K562 (cell line): ENCODE measurements around the gene MYO1E. TPM values are rescaled to one million over a fixed set of nuclear protein-coding genes. Genes with fewer than 3 reads are reported as not detected.

Experiments used
- ATAC-seq: fragments of 200-7000 bp; cut with Tn5 transposase; 3 replicates; pipeline ENCODE4 v1.9.1; 2020; ENCODE audit warnings: moderate library complexity
- BruUV-seq: library from RNA; stranded (reverse); fragments of 400-500 nt; replicated peaks from 2 replicates; lab custom pipeline; 2021; lab: Mats Ljungman, UMichigan
- CTCF ChIA-PET: fragments of 300-600 bp; formaldehyde crosslinking; extraction: SDS; loops from one replicate; lab custom pipeline; 2021; ENCODE audit warnings: low intra/inter-chr PET ratio; lab: Yijun Ruan, JAX
- POLR2A ChIA-PET: fragments of 300-600, 350-650 bp; sonication (Branson Sonifier 250); formaldehyde crosslinking; extraction: SDS; loops from one replicate; lab custom pipeline; 2021; ENCODE audit warnings: antibody characterized with exemption, inconsistent platforms; lab: Yijun Ruan, JAX
- DNase-seq, 4 experiments: peaks; one replicate each; pipeline versions ENCODE4 v3.0.0 to v3.0.0-alpha.2; 2011 to 2018; ENCODE audit warnings: low spot score in 3 of 4, mixed read lengths in 3 of 4; ENCODE audit errors: extremely low read depth in 1 of 4
- FAIRE-seq: peaks from 2 replicates; lab custom pipeline; 2011; peaks lifted over from hg19 to GRCh38; lab: Jason Lieb, UNC
- H2AFZ ChIP-seq: 2 replicates; pipeline ENCODE4 v1.6.0; 2011; ENCODE audit warnings: low read depth, low read length, control low read depth, inconsistent platforms
- H3K27ac ChIP-seq: fragments of 200-600 bp; 3 replicates; pipeline ENCODE4 v1.8.0; 2011; ENCODE audit warnings: low read depth, mild to moderate bottlenecking, control low read depth, inconsistent platforms, low read length, moderate library complexity, mixed read lengths; ENCODE audit errors: extremely low read depth
- H3K27me3 ChIP-seq, 2 experiments: fragments of 300-600 bp in 1 of 2; 2 replicates in 1 of 2; 3 replicates in 1 of 2; pipeline versions ENCODE4 v1.6.0 to v1.8.0; 2011; ENCODE audit warnings: inconsistent platforms in 2 of 2, low read length in 2 of 2, mild to moderate bottlenecking in 1 of 2, mixed read lengths in 1 of 2, moderate library complexity in 1 of 2; ENCODE audit not compliant: control insufficient read depth in 2 of 2, insufficient read depth in 2 of 2
- H3K36me3 ChIP-seq: fragments of 300-600 bp; 3 replicates; pipeline ENCODE4 v1.8.0; 2011; ENCODE audit warnings: mild to moderate bottlenecking, low read length, inconsistent platforms; ENCODE audit not compliant: control insufficient read depth, insufficient read depth
- H3K4me1 ChIP-seq, 2 experiments: fragments of 200-600 bp in 1 of 2; replicated peaks in 1 of 2; 2 replicates in 1 of 2; 3 replicates in 1 of 2; pipeline versions ENCODE4 v1.5.1 to v1.8.0; 2011; ENCODE audit warnings: inconsistent platforms in 2 of 2, low read length in 2 of 2, mild to moderate bottlenecking in 1 of 2, mixed read lengths in 1 of 2, moderate library complexity in 1 of 2; ENCODE audit not compliant: control insufficient read depth in 2 of 2, insufficient read depth in 2 of 2
- H3K4me2 ChIP-seq: 2 replicates; pipeline ENCODE4 v1.6.1; 2011; ENCODE audit warnings: low read length, control low read depth, inconsistent platforms, mixed read lengths; ENCODE audit not compliant: insufficient read depth
- H3K4me3 ChIP-seq: fragments of 200-600 bp; sonication (generic), shearing (Covaris generic); 2 replicates; pipeline ENCODE4 v1.5.1; 2016; ENCODE audit warnings: control low read depth, inconsistent platforms
- H3K79me2 ChIP-seq: fragments of 200-600 bp; 3 replicates; pipeline ENCODE4 v1.8.0; 2011; ENCODE audit warnings: low read length, inconsistent platforms; ENCODE audit not compliant: control insufficient read depth, insufficient read depth
- H3K9ac ChIP-seq, 2 experiments: 2 replicates each; pipeline versions ENCODE4 v1.6.0 to v1.6.1; 2011; ENCODE audit warnings: low read depth in 2 of 2, low read length in 2 of 2, control low read depth in 1 of 2, inconsistent platforms in 1 of 2, mild to moderate bottlenecking in 1 of 2, mixed read lengths in 1 of 2; ENCODE audit not compliant: insufficient read depth in 1 of 2
- H3K9me1 ChIP-seq: one replicate; pipeline ENCODE4 v1.6.0; 2011; ENCODE audit warnings: inconsistent platforms, mild to moderate bottlenecking, low read length, moderate library complexity; ENCODE audit not compliant: control insufficient read depth, insufficient read depth
- H3K9me3 ChIP-seq: replicated peaks from 2 replicates; pipeline ENCODE4 v1.5.1; 2011; ENCODE audit warnings: low read depth, low read length, inconsistent platforms; ENCODE audit not compliant: control insufficient read depth, insufficient read depth
- H4K20me1 ChIP-seq: replicated peaks from 2 replicates; pipeline ENCODE4 v1.6.1; 2011; ENCODE audit warnings: low read length, inconsistent platforms, mixed read lengths; ENCODE audit not compliant: control insufficient read depth, insufficient read depth
- ERF ChIP-seq: fragments of 450-650 bp; formaldehyde crosslinking; IDR thresholded peaks from 2 replicates; pipeline ENCODE4 v1.4.0; 2020; ENCODE audit warnings: mild to moderate bottlenecking, mixed read lengths
- HNRNPLL ChIP-seq: fragments of 200-400 bp; formaldehyde crosslinking; IDR thresholded peaks from 2 replicates; pipeline ENCODE4 v1.6.1; 2017; ENCODE audit warnings: low read length, low read depth, mild to moderate bottlenecking; ENCODE audit not compliant: poor library complexity, severe bottlenecking
- SETDB1 ChIP-seq: IDR thresholded peaks from one replicate; pipeline ENCODE4 v1.6.1; 2012; ENCODE audit warnings: low read length, control low read depth, inconsistent platforms
- ZFP36 ChIP-seq: fragments of 150-350 bp; IDR thresholded peaks from 2 replicates; pipeline ENCODE4 v1.6.1; 2018; ENCODE audit warnings: low read length, low read depth; ENCODE audit not compliant: partially characterized antibody
- ZNF263 ChIP-seq: sonication (generic); formaldehyde crosslinking; IDR thresholded peaks from 2 replicates; pipeline ENCODE4 v1.8.0; 2022; ENCODE audit warnings: mild to moderate bottlenecking, missing genetic modification reagents, borderline replicate concordance
- ZSCAN29 ChIP-seq: fragments of 450-650 bp; IDR thresholded peaks from 2 replicates; pipeline ENCODE4 v1.6.1; 2017
- WGBS: fragments of 100-300 bp; shearing (Covaris generic); methylation state at CpG from one replicate; pipeline ENCODE4 v1.1.6; 2016; ENCODE audit warnings: low coverage, mixed read lengths; ENCODE audit not compliant: insufficient coverage; ENCODE audit errors: missing lambda C conversion rate; 5-methylcytosine and 5-hydroxymethylcytosine counted together
- in situ Hi-C: fragments of 300-500 bp; cut with MboI; formaldehyde crosslinking; loops from 4 replicates; pipeline ENCODE4 v1.15.0; 2018; ENCODE audit warnings: inconsistent platforms, mixed read lengths
- intact Hi-C: fragments of 100-400 bp; cut with micrococcal nuclease; formaldehyde crosslinking; loops from 2 replicates; pipeline ENCODE4 v1.14.2; 2022
- polyA plus RNA-seq, 8 experiments: library from polyadenylated mRNA; depleted of rRNA in 4 of 8; stranded (reverse) in 5 of 8; unstranded in 3 of 8; fragments of >200 nt; fragmentation: Nextera tagmentation in 2 of 8; fragmentation: Illumina TruSeq in 1 of 8; extraction: Ambion mirVana in 2 of 8; extraction: Trizol in 1 of 8; gene quantifications; 2 replicates each; pipeline versions ENCODE4 v1.2.1 to v1.2.3, GENCODE V29; 2011 to 2014; ENCODE audit warnings: inconsistent platforms in 1 of 8, missing spikeins in 1 of 8
- total RNA-seq, 7 experiments: library from RNA; depleted of rRNA in 6 of 7; stranded (reverse); fragments of >200 nt in 6 of 7; fragmentation: Illumina TruSeq in 2 of 7; extraction: Trizol in 2 of 7; gene quantifications; 2 replicates each; pipeline versions ENCODE4 v1.2.1 to v1.2.3, GENCODE V29; 2011 to 2021; ENCODE audit warnings: low replicate concordance in 1 of 7
- TF ChIP-seq, protein P1 (sequence below): fragments of 450-650 bp; IDR thresholded peaks from 2 replicates; pipeline ENCODE4 v1.6.1; 2014; ENCODE audit warnings: low read depth, mild to moderate bottlenecking, moderate library complexity, borderline replicate concordance
- TF ChIP-seq, protein P2 (sequence below): fragments of 450-650 bp; IDR thresholded peaks from 2 replicates; pipeline ENCODE4 v1.6.1; 2018; ENCODE audit not compliant: partially characterized antibody

MYO1E gene
- total and polyA plus RNA-seq, 9 of the 15 experiments (the other 6 are each of a cell fraction or from before 2014, with no cell fraction given) = under 0.01 to 0.44 (median 0.01) TPM; not detected in 6

DNA sequence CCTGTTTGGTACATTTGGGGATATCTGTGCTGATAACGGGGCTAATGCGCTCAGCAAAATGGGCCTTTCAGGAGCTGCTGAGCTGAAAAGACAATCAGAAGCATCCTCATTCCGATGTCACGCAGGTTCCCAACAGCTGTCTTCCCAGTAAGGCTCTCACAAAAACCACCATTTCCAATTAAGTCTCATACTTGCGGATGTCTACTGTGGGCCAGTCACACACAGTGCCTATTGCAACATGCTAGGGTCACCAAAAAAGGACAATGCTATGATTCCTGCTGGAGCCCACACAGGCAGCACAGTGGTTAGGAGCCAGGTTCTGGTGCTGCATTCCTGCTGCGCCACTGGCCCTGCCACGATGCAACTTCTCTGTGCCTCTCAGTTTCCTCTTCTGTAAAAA is 182.4 kb downstream of the MYO1E start:
- POLR2A ChIA-PET = no interaction called here
- WGBS = 5% methylated on average over 7 of the region's 7 CpGs
- Histone ChIP-seq H2AFZ (no peak overlapping the region), H3K4me1 (no peaks in the 10 kb centered on the region), H4K20me1 (0 out of 2 replicates have a peak, but pooled peaks cover 5% of the 10 kb centered on the region), H3K4me3 (no peak overlapping the region), H3K4me2 (no peak overlapping the region), H3K27me3 (peaks cover 32 to 40% of the 10 kb centered on the region in 2 experiments), H3K9me1 (no peaks in the 10 kb centered on the region), H3K9me3 (no peaks in the 10 kb centered on the region), H3K9ac (no peak overlapping the region), H3K27ac (no peak overlapping the region), H3K79me2 (no peaks in the 10 kb centered on the region), H3K36me3 (no peaks in the 10 kb centered on the region)
- CTCF ChIA-PET = no interaction called here
- no peak for TF ChIP-seq ZNF263 (CRISPR knock-in tag)
- TF ChIP-seq ZFP36 = no peak
- TF ChIP-seq HNRNPLL = no peak
- no peak for TF ChIP-seq ZSCAN29
- TF ChIP-seq, protein P1, sequence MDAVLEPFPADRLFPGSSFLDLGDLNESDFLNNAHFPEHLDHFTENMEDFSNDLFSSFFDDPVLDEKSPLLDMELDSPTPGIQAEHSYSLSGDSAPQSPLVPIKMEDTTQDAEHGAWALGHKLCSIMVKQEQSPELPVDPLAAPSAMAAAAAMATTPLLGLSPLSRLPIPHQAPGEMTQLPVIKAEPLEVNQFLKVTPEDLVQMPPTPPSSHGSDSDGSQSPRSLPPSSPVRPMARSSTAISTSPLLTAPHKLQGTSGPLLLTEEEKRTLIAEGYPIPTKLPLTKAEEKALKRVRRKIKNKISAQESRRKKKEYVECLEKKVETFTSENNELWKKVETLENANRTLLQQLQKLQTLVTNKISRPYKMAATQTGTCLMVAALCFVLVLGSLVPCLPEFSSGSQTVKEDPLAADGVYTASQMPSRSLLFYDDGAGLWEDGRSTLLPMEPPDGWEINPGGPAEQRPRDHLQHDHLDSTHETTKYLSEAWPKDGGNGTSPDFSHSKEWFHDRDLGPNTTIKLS = no peak
- no peak for TF ChIP-seq ERF (CRISPR knock-in tag)
- TF ChIP-seq, protein P2, sequence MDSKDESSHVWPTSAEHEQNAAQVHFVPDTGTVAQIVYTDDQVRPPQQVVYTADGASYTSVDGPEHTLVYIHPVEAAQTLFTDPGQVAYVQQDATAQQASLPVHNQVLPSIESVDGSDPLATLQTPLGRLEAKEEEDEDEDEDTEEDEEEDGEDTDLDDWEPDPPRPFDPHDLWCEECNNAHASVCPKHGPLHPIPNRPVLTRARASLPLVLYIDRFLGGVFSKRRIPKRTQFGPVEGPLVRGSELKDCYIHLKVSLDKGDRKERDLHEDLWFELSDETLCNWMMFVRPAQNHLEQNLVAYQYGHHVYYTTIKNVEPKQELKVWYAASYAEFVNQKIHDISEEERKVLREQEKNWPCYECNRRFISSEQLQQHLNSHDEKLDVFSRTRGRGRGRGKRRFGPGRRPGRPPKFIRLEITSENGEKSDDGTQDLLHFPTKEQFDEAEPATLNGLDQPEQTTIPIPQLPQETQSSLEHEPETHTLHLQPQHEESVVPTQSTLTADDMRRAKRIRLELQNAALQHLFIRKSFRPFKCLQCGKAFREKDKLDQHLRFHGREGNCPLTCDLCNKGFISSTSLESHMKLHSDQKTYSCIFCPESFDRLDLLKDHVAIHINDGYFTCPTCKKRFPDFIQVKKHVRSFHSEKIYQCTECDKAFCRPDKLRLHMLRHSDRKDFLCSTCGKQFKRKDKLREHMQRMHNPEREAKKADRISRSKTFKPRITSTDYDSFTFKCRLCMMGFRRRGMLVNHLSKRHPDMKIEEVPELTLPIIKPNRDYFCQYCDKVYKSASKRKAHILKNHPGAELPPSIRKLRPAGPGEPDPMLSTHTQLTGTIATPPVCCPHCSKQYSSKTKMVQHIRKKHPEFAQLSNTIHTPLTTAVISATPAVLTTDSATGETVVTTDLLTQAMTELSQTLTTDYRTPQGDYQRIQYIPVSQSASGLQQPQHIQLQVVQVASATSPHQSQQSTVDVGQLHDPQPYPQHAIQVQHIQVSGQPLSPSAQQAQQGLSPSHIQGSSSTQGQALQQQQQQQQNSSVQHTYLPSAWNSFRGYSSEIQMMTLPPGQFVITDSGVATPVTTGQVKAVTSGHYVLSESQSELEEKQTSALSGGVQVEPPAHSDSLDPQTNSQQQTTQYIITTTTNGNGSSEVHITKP = no peak
- TF ChIP-seq SETDB1 = no peak
- FAIRE-seq = no peak
- no peak for ATAC-seq
- DNase-seq = no peak
- in situ Hi-C loops (no loop called here), intact Hi-C loops (no loop called here)
- no TSS peak for BruUV-seq
